SK-N-SH treated with all-trans-retinoic acid at 6 μM for 48 hours (cell line): ENCODE measurements around the gene MPV17.

ENCODE experiments used
- ATAC-seq: fragments of 200-7000 bp; cut with Tn5 transposase; 3 replicates; pipeline ENCODE4 v1.9.1; 2020; ENCODE audit warnings: mild to moderate bottlenecking, moderate library complexity
- ARNTL ChIP-seq: fragments of 450-650 bp; formaldehyde crosslinking; IDR thresholded peaks from 2 replicates; pipeline ENCODE4 v1.5.0; 2020; ENCODE audit warnings: low read depth, mild to moderate bottlenecking, moderate library complexity, borderline replicate concordance
- BACH2 ChIP-seq: fragments of 250-450 bp; sonication (Bioruptor Pico); IDR thresholded peaks from 2 replicates; pipeline ENCODE4 v1.9.0; 2021; ENCODE audit warnings: mild to moderate bottlenecking, borderline replicate concordance
- CSDC2 ChIP-seq: fragments of 250-450 bp; sonication (Bioruptor Pico); IDR thresholded peaks from 2 replicates; pipeline ENCODE4 v1.5.0; 2020; ENCODE audit warnings: mild to moderate bottlenecking, moderate library complexity
- ESRRG ChIP-seq: fragments of 250-450 bp; sonication (Bioruptor Pico); IDR thresholded peaks from 2 replicates; pipeline ENCODE4 v1.6.1; 2021; ENCODE audit warnings: mild to moderate bottlenecking
- GLIS3 ChIP-seq: fragments of 250-450 bp; sonication (Bioruptor Pico); IDR thresholded peaks from 2 replicates; pipeline ENCODE4 v1.5.0; 2020; ENCODE audit warnings: mild to moderate bottlenecking, moderate library complexity
- ISL1 ChIP-seq: fragments of 250-450 bp; sonication (Bioruptor Pico); IDR thresholded peaks from 2 replicates; pipeline ENCODE4 v2.1.2; 2022; ENCODE audit warnings: mild to moderate bottlenecking, moderate library complexity
- OSR1 ChIP-seq: fragments of 250-450 bp; sonication (Bioruptor Pico); IDR thresholded peaks from 2 replicates; pipeline ENCODE4 v1.8.0; 2022; ENCODE audit warnings: moderate library complexity, mild to moderate bottlenecking, inconsistent platforms
- PPARA ChIP-seq: fragments of 250-450 bp; sonication (Bioruptor Pico); IDR thresholded peaks from 2 replicates; pipeline ENCODE4 v1.5.0; 2020; ENCODE audit warnings: mild to moderate bottlenecking, borderline replicate concordance
- RARB ChIP-seq: fragments of 250-450 bp; sonication (Bioruptor Pico); IDR thresholded peaks from 2 replicates; pipeline ENCODE4 v1.8.0; 2021; ENCODE audit warnings: mild to moderate bottlenecking, moderate library complexity
- SNAI2 ChIP-seq: fragments of 250-450 bp; sonication (Bioruptor Pico); IDR thresholded peaks from 2 replicates; pipeline ENCODE4 v1.5.0; 2020; ENCODE audit warnings: mild to moderate bottlenecking, moderate library complexity
- ZC3H10 ChIP-seq: fragments of 250-450 bp; sonication (Bioruptor Pico); IDR thresholded peaks from 2 replicates; pipeline ENCODE4 v1.5.1; 2021; ENCODE audit warnings: mild to moderate bottlenecking, moderate library complexity
- ZFP3 ChIP-seq: fragments of 250-450 bp; sonication (Bioruptor Pico); IDR thresholded peaks from 2 replicates; pipeline ENCODE4 v1.5.0; 2020; ENCODE audit warnings: mild to moderate bottlenecking, moderate library complexity
- ZFP30 ChIP-seq: fragments of 450-650 bp; formaldehyde crosslinking; IDR thresholded peaks from 2 replicates; pipeline ENCODE4 v1.5.0; 2022; ENCODE audit warnings: mild to moderate bottlenecking, moderate library complexity
- ZNF565 ChIP-seq: fragments of 450-650 bp; formaldehyde crosslinking; conservative IDR thresholded peaks from 2 replicates; pipeline ENCODE4 v1.5.0; 2020; ENCODE audit warnings: low read depth, mild to moderate bottlenecking, moderate library complexity
- ZNF70 ChIP-seq: fragments of 450-650 bp; formaldehyde crosslinking; IDR thresholded peaks from 2 replicates; pipeline ENCODE4 v1.5.0; 2020; ENCODE audit warnings: mild to moderate bottlenecking, moderate library complexity
- ZNF8 ChIP-seq: fragments of 450-650 bp; formaldehyde crosslinking; IDR thresholded peaks from 2 replicates; pipeline ENCODE4 v1.5.0; 2020; ENCODE audit warnings: mild to moderate bottlenecking, moderate library complexity
- TF ChIP-seq, protein P1 (sequence below): fragments of 250-450 bp; sonication (Bioruptor Pico); IDR thresholded peaks from 2 replicates; pipeline ENCODE4 v1.5.1; 2020; ENCODE audit warnings: low read depth, mild to moderate bottlenecking, moderate library complexity
- TF ChIP-seq, protein P2 (sequence below): fragments of 250-450 bp; sonication (Bioruptor Pico); IDR thresholded peaks from 2 replicates; pipeline ENCODE4 v1.5.0; 2020; ENCODE audit warnings: mild to moderate bottlenecking, moderate library complexity
- TF ChIP-seq, protein P3 (sequence below): fragments of 250-450 bp; sonication (Bioruptor Pico); IDR thresholded peaks from 2 replicates; pipeline ENCODE4 v1.8.0; 2021; ENCODE audit warnings: low read depth, mild to moderate bottlenecking, moderate library complexity, borderline replicate concordance
- TF ChIP-seq, protein P4 (sequence below): fragments of 250-450 bp; sonication (Bioruptor Pico); IDR thresholded peaks from 2 replicates; pipeline ENCODE4 v1.8.0; 2020; ENCODE audit warnings: mild to moderate bottlenecking, moderate library complexity, borderline replicate concordance

MPV17 gene

DNA sequence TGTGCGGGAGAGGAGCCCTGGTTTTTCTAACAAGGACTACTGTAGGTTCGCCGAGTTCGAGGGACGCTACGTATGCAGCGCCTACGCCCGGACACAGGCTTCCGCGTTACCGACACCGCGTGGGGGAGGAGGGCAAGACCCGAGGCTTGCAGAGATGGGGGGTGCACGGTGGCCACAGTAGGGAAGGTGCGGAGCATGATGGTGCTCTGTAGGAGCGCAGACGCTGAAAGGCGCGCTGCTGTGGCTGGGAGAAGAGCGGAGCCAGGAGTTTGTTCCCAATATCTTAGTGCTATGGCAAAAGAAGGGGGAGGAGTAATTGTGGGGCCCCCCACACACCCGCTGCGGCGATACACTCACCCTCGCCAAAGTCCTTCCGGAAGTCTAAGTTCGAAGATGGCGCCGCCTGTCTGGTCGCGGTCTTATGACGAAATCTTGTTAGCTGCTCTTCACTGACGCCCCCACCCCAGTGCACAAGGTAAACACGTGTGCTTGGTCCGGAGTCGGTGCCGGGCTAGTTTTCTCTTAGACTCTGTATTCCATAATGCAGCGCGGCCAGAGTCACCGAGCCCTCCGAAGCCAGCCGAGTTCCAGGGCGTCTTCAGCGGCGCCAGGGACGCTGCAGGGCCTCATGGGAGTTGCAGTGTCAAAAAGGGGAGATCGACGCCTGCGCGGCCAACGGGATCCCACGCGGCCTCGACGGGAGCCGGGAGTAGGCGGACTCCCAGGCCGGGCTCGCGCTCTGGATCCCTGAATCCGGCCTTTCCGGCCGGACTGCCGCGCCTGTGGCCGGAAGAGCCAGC lies 33.7 kb upstream of the MPV17 start, which contains the start of gene GTF3C2 (continued):
- TF ChIP-seq ZNF70 (CRISPR knock-in tag) (peak; percentile 95; the same call in 1 of the 2 replicates), ZNF8 (CRISPR knock-in tag) (no peak), GLIS3 (CRISPR knock-in tag) (no peak), ZFP3 (no peak)
- TF ChIP-seq, protein P1, sequence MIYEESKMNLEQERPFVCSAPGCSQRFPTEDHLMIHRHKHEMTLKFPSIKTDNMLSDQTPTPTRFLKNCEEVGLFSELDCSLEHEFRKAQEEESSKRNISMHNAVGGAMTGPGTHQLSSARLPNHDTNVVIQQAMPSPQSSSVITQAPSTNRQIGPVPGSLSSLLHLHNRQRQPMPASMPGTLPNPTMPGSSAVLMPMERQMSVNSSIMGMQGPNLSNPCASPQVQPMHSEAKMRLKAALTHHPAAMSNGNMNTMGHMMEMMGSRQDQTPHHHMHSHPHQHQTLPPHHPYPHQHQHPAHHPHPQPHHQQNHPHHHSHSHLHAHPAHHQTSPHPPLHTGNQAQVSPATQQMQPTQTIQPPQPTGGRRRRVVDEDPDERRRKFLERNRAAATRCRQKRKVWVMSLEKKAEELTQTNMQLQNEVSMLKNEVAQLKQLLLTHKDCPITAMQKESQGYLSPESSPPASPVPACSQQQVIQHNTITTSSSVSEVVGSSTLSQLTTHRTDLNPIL (CRISPR knock-in tag): no peak

DNA sequence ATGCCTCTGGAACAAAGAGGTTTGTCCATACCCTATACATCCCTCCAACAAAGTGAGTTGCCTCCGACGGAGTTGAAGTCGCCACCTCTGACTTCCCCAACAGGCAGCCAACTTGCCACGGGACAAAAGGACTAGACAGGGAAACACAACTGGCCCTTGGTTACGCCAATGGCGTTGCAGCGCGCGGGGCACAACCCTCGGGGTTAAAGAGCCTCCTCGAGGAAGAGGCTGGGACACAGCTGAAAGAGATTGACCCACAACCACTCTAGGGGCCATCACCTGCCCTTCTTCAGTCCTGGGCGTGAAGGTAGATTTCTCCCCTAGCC lies 33.1 kb upstream of the MPV17 start:
- ATAC-seq: peak; percentile 55

DNA sequence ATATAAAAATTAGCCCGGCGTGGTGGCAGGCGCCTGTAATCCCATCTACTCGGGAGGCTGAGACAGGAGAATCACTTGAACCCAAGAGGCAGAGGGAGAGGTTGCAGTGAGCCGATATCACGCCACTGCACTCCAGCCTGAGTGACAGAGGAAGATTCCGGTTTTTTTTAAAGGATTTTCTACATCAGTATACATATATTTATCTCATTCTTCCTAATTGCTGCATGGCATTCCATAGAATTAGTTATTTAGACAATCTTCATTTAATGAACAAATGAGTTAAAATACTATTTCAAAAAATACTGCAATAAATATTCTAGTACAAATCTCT lies 31.7 kb upstream of the MPV17 start:
- no peak for ATAC-seq
- TF ChIP-seq SNAI2 (CRISPR knock-in tag): no peak
- TF ChIP-seq, protein P2, sequence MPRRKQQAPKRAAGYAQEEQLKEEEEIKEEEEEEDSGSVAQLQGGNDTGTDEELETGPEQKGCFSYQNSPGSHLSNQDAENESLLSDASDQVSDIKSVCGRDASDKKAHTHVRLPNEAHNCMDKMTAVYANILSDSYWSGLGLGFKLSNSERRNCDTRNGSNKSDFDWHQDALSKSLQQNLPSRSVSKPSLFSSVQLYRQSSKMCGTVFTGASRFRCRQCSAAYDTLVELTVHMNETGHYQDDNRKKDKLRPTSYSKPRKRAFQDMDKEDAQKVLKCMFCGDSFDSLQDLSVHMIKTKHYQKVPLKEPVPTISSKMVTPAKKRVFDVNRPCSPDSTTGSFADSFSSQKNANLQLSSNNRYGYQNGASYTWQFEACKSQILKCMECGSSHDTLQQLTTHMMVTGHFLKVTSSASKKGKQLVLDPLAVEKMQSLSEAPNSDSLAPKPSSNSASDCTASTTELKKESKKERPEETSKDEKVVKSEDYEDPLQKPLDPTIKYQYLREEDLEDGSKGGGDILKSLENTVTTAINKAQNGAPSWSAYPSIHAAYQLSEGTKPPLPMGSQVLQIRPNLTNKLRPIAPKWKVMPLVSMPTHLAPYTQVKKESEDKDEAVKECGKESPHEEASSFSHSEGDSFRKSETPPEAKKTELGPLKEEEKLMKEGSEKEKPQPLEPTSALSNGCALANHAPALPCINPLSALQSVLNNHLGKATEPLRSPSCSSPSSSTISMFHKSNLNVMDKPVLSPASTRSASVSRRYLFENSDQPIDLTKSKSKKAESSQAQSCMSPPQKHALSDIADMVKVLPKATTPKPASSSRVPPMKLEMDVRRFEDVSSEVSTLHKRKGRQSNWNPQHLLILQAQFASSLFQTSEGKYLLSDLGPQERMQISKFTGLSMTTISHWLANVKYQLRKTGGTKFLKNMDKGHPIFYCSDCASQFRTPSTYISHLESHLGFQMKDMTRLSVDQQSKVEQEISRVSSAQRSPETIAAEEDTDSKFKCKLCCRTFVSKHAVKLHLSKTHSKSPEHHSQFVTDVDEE: no peak
- no peak for TF ChIP-seq ZFP3
- no peak for TF ChIP-seq ZNF565 (CRISPR knock-in tag)
- TF ChIP-seq ZFP30 (CRISPR knock-in tag): no peak
- no peak for TF ChIP-seq PPARA (CRISPR knock-in tag)
- no peak for TF ChIP-seq RARB (CRISPR knock-in tag)
- TF ChIP-seq BACH2 (CRISPR knock-in tag): no peak
- TF ChIP-seq ESRRG (CRISPR knock-in tag): no peak
- TF ChIP-seq OSR1: no peak
- TF ChIP-seq ZNF8 (CRISPR knock-in tag): no peak
- TF ChIP-seq, protein P3, sequence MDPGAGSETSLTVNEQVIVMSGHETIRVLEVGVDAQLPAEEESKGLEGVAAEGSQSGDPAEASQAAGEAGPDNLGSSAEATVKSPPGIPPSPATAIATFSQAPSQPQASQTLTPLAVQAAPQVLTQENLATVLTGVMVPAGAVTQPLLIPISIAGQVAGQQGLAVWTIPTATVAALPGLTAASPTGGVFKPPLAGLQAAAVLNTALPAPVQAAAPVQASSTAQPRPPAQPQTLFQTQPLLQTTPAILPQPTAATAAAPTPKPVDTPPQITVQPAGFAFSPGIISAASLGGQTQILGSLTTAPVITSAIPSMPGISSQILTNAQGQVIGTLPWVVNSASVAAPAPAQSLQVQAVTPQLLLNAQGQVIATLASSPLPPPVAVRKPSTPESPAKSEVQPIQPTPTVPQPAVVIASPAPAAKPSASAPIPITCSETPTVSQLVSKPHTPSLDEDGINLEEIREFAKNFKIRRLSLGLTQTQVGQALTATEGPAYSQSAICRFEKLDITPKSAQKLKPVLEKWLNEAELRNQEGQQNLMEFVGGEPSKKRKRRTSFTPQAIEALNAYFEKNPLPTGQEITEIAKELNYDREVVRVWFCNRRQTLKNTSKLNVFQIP: no peak
- TF ChIP-seq CSDC2: no peak

More for the DNA sequence above, 33.1 kb upstream of the MPV17 start:
- TF ChIP-seq ZNF70 (CRISPR knock-in tag) (no peak), ZC3H10 (CRISPR knock-in tag) (no peak), RARB (CRISPR knock-in tag) (no peak), ZFP3 (no peak), ESRRG (CRISPR knock-in tag) (no peak), PPARA (CRISPR knock-in tag) (no peak), SNAI2 (CRISPR knock-in tag) (no peak), ISL1 (no peak), CSDC2 (no peak), ARNTL (no peak)
- TF ChIP-seq, protein P3: no peak
- TF ChIP-seq, protein P1 (CRISPR knock-in tag): no peak
- TF ChIP-seq, protein P2: no peak
- TF ChIP-seq, protein P4, sequence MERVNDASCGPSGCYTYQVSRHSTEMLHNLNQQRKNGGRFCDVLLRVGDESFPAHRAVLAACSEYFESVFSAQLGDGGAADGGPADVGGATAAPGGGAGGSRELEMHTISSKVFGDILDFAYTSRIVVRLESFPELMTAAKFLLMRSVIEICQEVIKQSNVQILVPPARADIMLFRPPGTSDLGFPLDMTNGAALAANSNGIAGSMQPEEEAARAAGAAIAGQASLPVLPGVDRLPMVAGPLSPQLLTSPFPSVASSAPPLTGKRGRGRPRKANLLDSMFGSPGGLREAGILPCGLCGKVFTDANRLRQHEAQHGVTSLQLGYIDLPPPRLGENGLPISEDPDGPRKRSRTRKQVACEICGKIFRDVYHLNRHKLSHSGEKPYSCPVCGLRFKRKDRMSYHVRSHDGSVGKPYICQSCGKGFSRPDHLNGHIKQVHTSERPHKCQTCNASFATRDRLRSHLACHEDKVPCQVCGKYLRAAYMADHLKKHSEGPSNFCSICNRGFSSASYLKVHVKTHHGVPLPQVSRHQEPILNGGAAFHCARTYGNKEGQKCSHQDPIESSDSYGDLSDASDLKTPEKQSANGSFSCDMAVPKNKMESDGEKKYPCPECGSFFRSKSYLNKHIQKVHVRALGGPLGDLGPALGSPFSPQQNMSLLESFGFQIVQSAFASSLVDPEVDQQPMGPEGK (CRISPR knock-in tag): no peak
- TF ChIP-seq, all 23 proteins: peak for 0
